ENCODE data around the gene DAB2IP. TPM values are rescaled to one million over a fixed set of nuclear protein-coding genes. Genes with fewer than 3 reads are reported as not detected.

DAB2IP gene
- total RNA-seq, 2 donors from 2014 or later = 0.07 to 0.53 TPM

- DNase-seq (ENCODE audit: low spot score) (no peak), ATAC-seq (no peak)
- Mint-ChIP-seq H3K36me3 (peaks cover 4% of the 10 kb centered on the region), H3K27me3 (peaks cover 0 to 6% of the 10 kb centered on the region in 2 donors), H3K9me3 (no peaks in the 10 kb centered on the region), H3K27ac (no peak overlapping the region), H3K4me1 (ENCODE audit: low read depth in 2 of 2) (no peaks in the 10 kb centered on the region), H3K4me3 (no peak overlapping the region)
Measured at GRCh38 chr9:121778252-121779225, 127.1 kb downstream of the DAB2IP start.

DNA sequence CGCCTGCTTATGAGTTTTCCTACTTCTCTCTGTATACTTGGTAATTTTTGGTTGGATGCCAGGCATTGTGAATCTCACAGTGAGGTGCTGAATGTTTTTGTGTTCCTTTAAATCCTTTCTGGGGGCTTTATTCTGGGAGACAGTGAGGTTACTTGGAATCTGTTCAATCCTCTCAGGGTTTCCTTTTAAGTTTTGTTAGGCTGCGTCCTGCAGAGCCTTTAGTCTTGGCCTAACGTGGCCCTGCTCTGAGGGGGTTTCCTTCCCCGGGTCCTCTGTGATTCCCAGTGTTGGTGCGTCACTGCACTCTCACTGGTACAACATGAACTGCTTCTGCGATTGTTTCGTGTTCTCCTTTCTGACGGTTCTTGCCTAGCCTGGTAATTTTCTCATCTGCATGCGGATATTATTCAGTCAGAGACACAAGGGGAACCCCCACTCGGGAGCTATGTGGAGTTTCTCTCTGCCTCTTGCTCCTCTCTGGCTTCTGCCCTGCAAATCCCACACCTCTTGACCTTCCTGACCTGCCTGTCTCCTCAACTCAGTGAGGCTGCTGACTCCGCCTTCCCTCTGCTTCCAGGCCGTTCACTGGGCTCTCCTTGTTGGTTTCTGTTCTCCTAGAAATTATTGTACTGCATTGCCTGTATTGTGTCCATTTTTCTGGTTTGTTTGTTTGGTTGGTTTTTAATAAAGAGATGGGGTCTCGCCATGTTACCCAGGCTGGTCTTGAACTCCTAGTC is 128.1 kb downstream of the DAB2IP start:
- no peaks in the 10 kb centered on the region for H3K4me1 Mint-ChIP-seq (ENCODE audit: low read depth in 2 of 2)
- H3K27me3 Mint-ChIP-seq = peaks cover 0 to 6% of the 10 kb centered on the region in 2 donors
- no peaks in the 10 kb centered on the region for H3K9me3 Mint-ChIP-seq
- no peak overlapping the region for H3K27ac Mint-ChIP-seq
- ATAC-seq (no peak), DNase-seq (ENCODE audit: low spot score) (no peak)
- peaks cover 4% of the 10 kb centered on the region for H3K36me3 Mint-ChIP-seq
- H3K4me3 Mint-ChIP-seq = no peak overlapping the region

DNA sequence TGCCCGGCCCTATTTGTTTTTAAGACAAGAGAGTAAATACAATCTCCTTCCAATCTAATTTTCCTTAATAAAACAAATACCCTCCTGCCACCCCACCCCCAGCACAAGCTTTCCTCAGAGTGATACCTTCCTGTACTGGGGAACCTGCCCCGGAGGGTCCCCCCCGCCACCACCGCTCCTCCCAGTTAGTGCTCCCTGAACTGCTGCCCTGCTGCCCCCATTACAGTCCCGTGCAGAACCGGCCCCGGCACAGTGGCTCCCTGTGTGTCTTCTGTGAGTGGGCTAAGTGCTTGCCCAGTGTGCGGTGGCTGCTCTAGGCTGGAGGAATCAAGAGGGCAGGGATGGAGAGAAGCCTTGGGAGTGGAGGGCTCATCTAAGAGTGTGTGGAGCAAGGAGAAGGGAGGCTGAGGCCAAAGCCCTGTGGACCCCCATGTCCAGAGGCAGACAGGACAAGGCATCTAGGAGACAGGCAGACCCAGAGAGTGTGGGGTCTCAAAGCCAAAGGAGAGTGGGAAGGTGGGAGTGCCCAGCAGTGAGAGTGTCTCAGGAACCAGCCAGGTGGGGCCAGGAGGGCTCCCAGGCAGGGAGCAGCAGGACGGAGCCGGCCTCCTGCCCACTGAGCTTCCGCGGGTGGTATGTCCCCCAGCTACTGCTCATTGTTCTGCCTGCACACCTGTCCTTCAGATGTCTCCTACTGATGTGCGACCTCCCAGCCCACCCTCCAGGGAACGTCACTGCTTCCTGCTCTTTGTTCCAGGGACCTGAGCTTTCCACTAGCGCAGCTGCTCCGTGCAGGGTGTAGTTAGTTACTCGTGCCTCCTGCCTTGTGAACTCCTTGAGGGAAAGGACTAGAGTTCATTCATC is 129.0 kb downstream of the DAB2IP start:
- DNase-seq (ENCODE audit: low spot score) (no peak), ATAC-seq (no peak)
- Mint-ChIP-seq H3K4me3 (no peak overlapping the region), H3K36me3 (peaks cover 4% of the 10 kb centered on the region), H3K9me3 (no peaks in the 10 kb centered on the region), H3K27me3 (peaks cover 0 to 6% of the 10 kb centered on the region in 2 donors), H3K4me1 (ENCODE audit: low read depth in 2 of 2) (no peaks in the 10 kb centered on the region), H3K27ac (no peak overlapping the region)

DNA sequence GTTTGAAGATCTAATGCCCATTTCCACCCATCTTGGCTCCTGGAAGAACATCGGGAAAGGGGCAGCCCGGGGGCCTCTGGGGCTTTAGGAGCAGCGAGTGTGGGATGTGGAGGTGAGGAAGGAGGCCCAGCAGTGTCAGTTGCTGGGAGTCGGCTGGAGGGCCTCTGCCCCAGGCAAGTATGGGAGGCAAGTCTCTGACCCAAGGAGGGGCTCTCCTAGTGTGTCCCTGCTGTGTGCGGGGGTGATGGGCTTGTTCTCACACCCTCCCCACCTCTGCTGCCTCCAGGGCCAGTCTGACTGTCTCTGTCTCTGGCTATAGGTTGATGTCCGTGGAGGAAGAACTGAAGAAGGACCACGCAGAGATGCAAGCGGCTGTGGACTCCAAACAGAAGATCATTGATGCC is 129.7 kb downstream of the DAB2IP start:
- Mint-ChIP-seq H3K27me3 (peaks cover 0 to 6% of the 10 kb centered on the region in 2 donors), H3K36me3 (peaks cover 4% of the 10 kb centered on the region), H3K27ac (no peak overlapping the region)

DNA sequence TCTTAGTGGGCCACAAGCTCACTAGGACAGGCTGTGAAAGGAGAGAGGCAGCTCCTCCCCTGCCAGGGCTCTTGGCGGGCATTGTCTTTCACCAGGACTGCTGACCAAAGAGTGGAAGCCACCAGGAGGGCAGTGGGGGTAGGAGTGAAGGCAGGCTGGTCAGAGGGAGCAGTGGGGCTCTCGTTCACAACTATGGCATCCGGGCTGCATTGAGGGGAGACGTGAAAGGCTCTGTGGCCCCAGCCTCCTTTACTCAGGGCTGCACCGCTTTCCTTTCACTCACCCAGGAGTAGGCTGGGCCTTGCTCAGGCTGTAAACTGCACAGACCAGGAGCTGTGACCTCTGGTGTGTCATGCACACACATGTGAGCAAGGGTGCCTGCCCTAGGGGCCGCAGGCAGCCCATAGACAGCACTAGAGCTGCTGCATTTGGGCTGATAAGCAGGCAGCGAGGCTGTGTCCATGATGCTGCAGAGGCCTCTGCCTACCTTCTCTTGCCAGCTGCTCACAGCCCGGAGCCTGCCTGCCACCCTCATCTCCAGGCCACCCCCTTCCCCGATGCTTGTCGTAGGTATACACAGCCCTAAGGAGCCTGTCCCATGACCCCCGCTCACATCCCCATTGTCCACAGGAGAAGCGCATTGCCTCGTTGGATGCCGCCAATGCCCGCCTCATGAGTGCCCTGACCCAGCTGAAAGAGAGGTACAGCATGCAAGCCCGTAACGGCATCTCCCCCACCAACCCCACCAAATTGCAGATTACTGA is 130.4 kb downstream of the DAB2IP start:
- H3K4me1 Mint-ChIP-seq (ENCODE audit: low read depth in 2 of 2) = no peaks in the 10 kb centered on the region
- H3K4me3 Mint-ChIP-seq = no peak overlapping the region
- H3K27ac Mint-ChIP-seq = no peak overlapping the region
- H3K9me3 Mint-ChIP-seq = no peaks in the 10 kb centered on the region
- peaks cover 0 to 10% of the 10 kb centered on the region in 2 donors for H3K27me3 Mint-ChIP-seq
- ATAC-seq (no peak), DNase-seq (ENCODE audit: low spot score) (no peak)
- peaks cover 4% of the 10 kb centered on the region for H3K36me3 Mint-ChIP-seq

More for the DNA sequence above, 129.7 kb downstream of the DAB2IP start:
- no peaks in the 10 kb centered on the region for H3K9me3 Mint-ChIP-seq
- no peak for ATAC-seq
- H3K4me3 Mint-ChIP-seq = no peak overlapping the region
- H3K4me1 Mint-ChIP-seq (ENCODE audit: low read depth in 2 of 2) = no peaks in the 10 kb centered on the region
- no peak for DNase-seq (ENCODE audit: low spot score)

DNA sequence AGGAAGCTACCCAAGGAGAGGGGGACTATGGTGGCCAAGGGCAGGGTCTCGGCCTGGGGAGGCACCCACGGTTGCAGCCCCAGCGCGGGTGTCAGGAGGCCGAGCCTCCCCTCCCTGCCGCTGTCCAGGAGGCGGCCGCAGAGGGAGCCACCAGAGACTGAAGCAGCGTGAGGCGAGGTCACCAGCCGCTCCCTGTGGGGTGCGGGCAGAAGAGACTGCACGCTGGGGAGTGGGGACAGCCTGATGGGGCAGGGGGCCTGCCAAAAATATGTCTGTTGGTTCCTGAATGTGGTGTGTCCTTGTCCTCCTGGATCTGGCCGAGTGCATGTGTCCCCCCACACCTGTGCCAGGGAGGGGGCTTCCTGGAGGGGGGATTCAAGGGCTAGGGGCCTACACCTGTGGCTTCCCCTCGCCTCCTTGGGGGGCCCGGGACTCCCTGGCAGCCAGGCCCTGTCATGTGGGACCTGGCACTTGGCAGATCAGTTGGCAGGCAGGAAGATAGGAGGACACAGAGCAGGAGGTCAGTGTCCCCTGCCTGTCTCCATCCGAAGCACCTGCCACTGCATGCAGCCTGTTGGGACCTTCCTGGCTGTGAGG is 131.2 kb downstream of the DAB2IP start:
- no peaks in the 10 kb centered on the region for H3K9me3 Mint-ChIP-seq
- peaks cover 0 to 10% of the 10 kb centered on the region in 2 donors for H3K27me3 Mint-ChIP-seq
- peaks cover 4% of the 10 kb centered on the region for H3K36me3 Mint-ChIP-seq
- ATAC-seq = no peak
- no peak overlapping the region for H3K4me3 Mint-ChIP-seq
- H3K27ac Mint-ChIP-seq = no peak overlapping the region
- no peak for DNase-seq (ENCODE audit: low spot score)
- no peaks in the 10 kb centered on the region for H3K4me1 Mint-ChIP-seq (ENCODE audit: low read depth in 2 of 2)

DNA sequence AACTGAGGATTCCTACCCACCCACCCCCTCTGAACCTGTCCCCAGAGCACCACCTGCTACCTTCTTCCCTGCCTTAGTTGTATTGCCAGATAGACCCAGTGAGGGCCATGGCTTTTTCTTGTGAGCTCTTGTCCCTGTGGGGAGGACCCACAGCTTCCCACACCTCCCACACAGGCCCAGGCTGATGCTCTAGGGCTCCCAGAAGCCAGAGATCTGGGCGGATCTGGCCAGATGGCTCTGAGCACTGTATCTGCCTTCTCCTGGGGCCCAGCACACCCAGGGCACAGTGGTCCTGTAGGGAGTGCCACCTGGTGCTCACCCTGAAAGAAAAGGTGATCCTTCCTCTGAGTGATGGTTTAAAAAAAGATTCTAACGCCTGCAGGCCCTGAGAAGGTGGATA is 131.7 kb downstream of the DAB2IP start:
- Mint-ChIP-seq H3K27ac (no peak overlapping the region), H3K36me3 (peaks cover 4% of the 10 kb centered on the region), H3K4me3 (no peak overlapping the region), H3K9me3 (no peaks in the 10 kb centered on the region), H3K27me3 (peaks cover 0 to 13% of the 10 kb centered on the region in 2 donors), H3K4me1 (ENCODE audit: low read depth in 2 of 2) (no peaks in the 10 kb centered on the region)
- ATAC-seq (no peak), DNase-seq (ENCODE audit: low spot score) (no peak)

- Mint-ChIP-seq H3K9me3 (no peaks in the 10 kb centered on the region), H3K4me1 (ENCODE audit: low read depth in 2 of 2) (no peaks in the 10 kb centered on the region), H3K36me3 (peaks cover 4% of the 10 kb centered on the region), H3K4me3 (no peak overlapping the region), H3K27me3 (peaks cover 1 to 15% of the 10 kb centered on the region in 2 donors), H3K27ac (no peak overlapping the region)
- ATAC-seq (no peak), DNase-seq (ENCODE audit: low spot score) (no peak)
Measured at GRCh38 chr9:121783521-121784507, 132.4 kb downstream of the DAB2IP start.

GRCh38 chr9:121784731-121785411 is 133.4 kb downstream of the DAB2IP start:
- Mint-ChIP-seq H3K27ac (no peak overlapping the region), H3K4me3 (no peak overlapping the region), H3K9me3 (no peaks in the 10 kb centered on the region)

DNA sequence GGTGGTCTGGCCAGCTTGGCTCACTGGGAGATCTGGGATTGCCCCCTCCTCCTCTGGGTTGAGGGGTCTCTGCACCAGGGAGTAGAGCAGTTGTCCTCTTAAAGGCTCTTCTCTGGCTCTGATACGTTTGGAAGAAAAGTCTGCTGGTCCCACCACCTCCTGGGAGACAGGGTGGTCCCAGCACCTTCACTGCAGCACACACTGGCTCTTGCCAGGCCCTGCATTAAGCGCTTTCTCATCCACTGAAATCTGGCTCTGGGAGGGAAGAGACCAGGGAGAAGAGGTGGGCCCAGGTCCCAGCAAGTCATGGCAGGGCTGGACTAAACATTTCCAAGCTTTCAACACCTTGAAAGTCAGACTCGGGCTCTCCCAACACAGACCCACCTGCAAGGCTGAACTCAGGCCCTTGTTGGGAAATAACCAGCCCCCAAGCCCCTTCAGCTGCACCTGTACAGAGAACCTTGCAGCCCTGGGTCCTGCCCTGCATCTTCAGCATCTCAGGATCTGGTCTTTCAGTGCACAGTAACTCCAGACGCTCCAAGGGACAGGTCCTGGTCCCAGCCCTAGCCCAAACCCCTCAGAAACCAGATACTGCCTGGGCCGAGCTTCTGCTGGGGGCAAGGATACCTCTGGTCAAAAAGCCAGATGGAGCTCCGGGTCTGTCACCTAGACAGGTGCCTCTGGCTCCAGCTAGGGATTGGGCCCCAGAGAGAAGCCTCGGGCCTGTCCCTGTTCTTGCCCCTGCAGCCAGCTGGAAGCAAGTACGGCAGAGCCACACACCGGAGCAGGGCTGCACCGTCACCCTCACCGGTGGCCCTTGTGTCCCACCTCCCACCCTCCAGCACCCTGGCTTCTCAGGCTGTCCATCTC is 134.5 kb downstream of the DAB2IP start:
- DNase-seq (ENCODE audit: low spot score) (no peak), ATAC-seq (no peak)
- H3K27ac Mint-ChIP-seq = no peak overlapping the region
- H3K4me1 Mint-ChIP-seq (ENCODE audit: low read depth in 2 of 2) = no peaks in the 10 kb centered on the region
- no peak overlapping the region for H3K4me3 Mint-ChIP-seq
- peaks cover 9 to 16% of the 10 kb centered on the region in 2 donors for H3K27me3 Mint-ChIP-seq
- H3K9me3 Mint-ChIP-seq = no peaks in the 10 kb centered on the region
- no peaks in the 10 kb centered on the region for H3K36me3 Mint-ChIP-seq

More at GRCh38 chr9:121784731-121785411, 133.4 kb downstream of the DAB2IP start:
- H3K4me1 Mint-ChIP-seq (ENCODE audit: low read depth in 2 of 2) = no peaks in the 10 kb centered on the region
- ATAC-seq (no peak), DNase-seq (ENCODE audit: low spot score) (no peak)
- H3K36me3 Mint-ChIP-seq = no peaks in the 10 kb centered on the region
- peaks cover 8 to 15% of the 10 kb centered on the region in 2 donors for H3K27me3 Mint-ChIP-seq
